ENCODE measurements around the gene TUT7.

TUT7 gene

DNA sequence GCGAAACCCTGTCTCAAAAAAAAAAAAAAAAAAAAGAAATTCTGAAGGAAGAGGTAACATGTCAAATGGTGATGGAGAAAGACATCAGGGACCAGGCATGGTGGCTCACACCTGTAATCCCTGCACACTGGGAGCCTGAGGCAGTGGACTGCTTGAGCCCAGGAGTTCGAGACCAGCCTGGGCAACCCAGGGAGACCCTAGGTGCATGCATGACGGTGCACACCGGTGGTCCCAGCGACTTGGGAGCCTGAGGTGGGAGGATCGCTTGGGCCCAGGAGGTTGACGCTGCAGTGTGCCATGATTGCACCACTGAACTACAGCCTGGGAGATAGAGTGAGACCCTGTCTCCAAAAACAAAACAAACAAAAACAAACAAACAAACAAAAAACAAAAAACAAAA lies 73.6 kb downstream of the TUT7 start:
- TF ChIP-seq, protein P1, sequence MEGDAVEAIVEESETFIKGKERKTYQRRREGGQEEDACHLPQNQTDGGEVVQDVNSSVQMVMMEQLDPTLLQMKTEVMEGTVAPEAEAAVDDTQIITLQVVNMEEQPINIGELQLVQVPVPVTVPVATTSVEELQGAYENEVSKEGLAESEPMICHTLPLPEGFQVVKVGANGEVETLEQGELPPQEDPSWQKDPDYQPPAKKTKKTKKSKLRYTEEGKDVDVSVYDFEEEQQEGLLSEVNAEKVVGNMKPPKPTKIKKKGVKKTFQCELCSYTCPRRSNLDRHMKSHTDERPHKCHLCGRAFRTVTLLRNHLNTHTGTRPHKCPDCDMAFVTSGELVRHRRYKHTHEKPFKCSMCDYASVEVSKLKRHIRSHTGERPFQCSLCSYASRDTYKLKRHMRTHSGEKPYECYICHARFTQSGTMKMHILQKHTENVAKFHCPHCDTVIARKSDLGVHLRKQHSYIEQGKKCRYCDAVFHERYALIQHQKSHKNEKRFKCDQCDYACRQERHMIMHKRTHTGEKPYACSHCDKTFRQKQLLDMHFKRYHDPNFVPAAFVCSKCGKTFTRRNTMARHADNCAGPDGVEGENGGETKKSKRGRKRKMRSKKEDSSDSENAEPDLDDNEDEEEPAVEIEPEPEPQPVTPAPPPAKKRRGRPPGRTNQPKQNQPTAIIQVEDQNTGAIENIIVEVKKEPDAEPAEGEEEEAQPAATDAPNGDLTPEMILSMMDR (IDR thresholded peaks at IDR 0.05; ENCODE audit: insufficient read depth, low read depth, low read length, missing control alignments), result no peak
- DNase-seq (ENCODE audit: low read depth), result no peak
- H3K4me3 ChIP-seq (ENCODE audit: low read length), result no peak overlapping the region

DNA sequence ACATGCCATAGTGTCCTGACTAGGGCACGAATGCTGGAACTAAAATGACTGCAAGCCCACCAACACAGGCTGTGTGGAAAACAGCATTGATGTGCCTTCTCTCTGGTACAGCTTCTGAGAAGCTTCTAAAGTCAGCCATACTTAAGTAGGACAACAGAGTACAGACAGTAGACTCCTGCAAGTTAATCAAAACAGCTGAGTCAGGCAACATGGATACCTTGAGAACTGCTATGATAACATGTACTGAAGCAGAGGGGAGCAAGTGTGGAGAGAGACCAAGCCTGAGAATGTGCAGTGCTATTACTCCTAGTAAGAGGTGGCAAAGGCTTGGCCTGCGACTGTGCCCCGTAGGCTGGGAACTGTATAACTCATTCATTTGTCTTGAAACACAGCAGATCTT lies 74.4 kb downstream of the TUT7 start:
- H3K4me3 ChIP-seq (ENCODE audit: low read length), result no peak overlapping the region
- TF ChIP-seq, protein P1 (IDR thresholded peaks at IDR 0.05; ENCODE audit: insufficient read depth, low read depth, low read length, missing control alignments), result no peak
- no peak for DNase-seq (ENCODE audit: low read depth)

DNA sequence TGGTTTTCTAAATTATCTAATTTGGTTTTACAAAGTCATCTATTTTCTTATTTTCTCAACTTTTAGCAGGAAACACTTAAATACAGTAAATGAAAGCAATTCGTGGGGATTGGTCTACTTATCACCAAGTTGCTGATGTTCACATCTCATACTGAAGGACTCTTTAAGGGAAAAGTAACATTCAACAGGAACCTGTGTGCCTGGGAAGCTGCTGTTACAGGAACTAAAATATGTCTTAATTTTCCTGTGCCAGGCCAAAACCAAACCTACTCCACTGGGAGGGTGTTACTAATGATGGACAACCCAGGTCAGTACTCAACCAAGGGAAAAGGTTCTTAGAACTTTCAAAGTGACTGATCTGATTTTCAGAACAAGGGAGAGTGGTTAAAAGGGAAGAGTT lies 77.1 kb downstream of the TUT7 start:
- no peak for DNase-seq (ENCODE audit: low read depth)
- TF ChIP-seq, protein P1 (IDR thresholded peaks at IDR 0.05; ENCODE audit: insufficient read depth, low read depth, low read length, missing control alignments), result no peak
- no peak overlapping the region for H3K4me3 ChIP-seq (ENCODE audit: low read length)

DNA sequence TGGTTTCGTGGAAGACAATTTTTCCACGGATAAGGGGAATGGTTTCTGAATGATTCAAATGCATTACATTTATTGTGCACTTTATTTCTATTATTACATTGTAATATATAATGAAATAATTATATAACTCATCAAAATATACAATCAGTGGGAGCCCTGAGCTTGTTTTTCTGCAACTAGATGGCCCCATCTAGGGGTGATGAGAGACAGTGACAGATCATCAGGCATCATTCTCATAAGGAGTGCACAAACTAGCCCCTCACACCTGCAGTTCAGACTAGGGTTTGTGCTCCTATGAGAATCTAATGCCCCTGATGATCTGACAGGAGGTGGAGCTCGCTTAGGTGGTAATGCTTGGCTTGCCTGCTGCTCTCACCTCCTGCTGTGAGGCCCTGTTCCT lies 78.2 kb downstream of the TUT7 start:
- TF ChIP-seq, protein P1 (IDR thresholded peaks at IDR 0.05; ENCODE audit: insufficient read depth, low read depth, low read length, missing control alignments), result peak; percentile 40
- H3K4me3 ChIP-seq (ENCODE audit: low read length), result no peak overlapping the region
- peak; percentile 10 for DNase-seq (ENCODE audit: low read depth)

DNA sequence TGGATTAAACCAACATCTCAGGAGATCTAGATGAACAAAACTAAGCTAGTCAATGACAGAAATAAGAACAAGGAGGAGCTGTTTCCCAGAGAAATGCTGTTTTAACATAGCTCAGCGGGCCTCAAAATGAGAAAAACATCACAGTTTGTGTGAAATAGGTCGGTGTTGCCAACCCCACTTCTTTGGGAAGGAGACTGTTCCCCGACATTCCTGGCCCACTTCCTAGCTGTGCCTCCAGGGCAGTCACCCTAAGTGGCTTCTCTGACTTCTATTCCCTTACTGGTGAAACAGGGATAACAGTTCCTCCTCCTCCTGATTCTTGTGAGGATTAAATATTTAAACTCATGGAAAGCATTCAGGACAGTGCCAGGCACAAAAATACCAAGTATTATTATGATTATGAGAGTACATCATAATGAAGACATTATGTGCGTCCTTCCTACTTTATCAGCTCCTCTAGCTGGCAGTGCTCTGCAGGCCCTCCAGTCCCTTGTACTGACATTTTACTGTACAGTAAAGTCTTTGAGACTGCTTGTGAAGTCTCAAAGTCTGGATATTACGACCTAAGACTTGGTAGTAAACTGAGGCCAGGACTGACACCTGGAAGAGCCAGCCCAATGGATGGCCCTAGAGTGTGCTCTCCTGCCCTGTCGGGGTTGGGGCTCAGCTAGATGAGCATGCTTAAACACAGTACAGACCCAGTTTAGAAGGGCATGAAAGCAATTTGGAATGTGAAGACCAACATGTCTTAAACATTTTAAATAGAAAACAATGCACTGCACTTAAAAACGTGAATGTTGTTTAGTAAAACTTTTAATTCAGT lies 79.2 kb downstream of the TUT7 start:
- no peak overlapping the region for H3K4me3 ChIP-seq (ENCODE audit: low read length)
- TF ChIP-seq, protein P1 (IDR thresholded peaks at IDR 0.05; ENCODE audit: insufficient read depth, low read depth, low read length, missing control alignments), result no peak
- no peak for DNase-seq (ENCODE audit: low read depth)

DNA sequence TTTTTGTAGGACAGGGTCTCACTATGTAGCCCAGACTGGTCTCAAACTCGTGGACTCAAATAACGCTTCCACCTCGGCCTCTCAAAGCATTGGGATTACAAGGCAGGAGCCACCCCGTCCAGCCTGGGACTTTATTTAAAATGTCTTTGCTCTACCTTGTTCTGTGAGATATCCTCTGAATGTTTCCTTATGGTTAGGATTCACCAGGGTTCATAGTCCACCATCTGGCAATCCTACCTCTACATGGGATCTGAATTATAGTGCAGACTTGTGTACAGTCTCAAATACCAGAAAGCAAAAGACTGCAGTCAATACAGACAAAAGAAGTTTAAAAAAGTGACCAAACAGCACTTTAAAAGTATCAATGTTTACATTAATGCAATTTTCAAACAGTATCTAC lies 82.0 kb downstream of the TUT7 start:
- H3K4me3 ChIP-seq (ENCODE audit: low read length), result no peak overlapping the region
- no peak for DNase-seq (ENCODE audit: low read depth)
- TF ChIP-seq, protein P1 (IDR thresholded peaks at IDR 0.05; ENCODE audit: insufficient read depth, low read depth, low read length, missing control alignments), result no peak

DNA sequence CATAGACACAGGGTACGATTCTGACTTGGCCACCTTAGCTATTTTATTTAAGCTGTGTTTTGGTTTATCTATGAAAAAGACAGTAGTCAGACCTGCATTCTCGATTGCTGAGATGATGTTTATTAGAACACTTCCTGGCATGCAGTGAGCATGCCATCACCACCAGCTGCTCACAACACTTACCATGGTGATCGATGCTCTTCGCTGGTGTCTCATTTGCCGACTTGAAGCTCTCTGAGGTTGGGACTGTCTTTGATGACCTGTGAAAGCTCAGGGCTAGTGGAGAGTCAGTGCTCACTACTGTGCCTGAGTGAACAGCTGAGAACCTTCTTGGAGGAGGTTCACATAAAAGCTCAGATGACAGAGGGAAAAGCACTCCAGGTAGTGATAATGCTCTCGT lies 90.3 kb downstream of the TUT7 start:
- no peak overlapping the region for H3K4me3 ChIP-seq (ENCODE audit: low read length)
- DNase-seq (ENCODE audit: low read depth), result no peak
- TF ChIP-seq, protein P1 (IDR thresholded peaks at IDR 0.05; ENCODE audit: insufficient read depth, low read depth, low read length, missing control alignments), result no peak
